GM12878 (cell line): ENCODE data around the gene CDH18. TPM values are rescaled to one million over a fixed set of nuclear protein-coding genes. Genes with fewer than 3 reads are reported as not detected.

Experiments
- ATAC-seq: fragments of 200-7000 bp; cut with Tn5 transposase; 3 replicates; pipeline ENCODE4 v1.9.1; 2020; ENCODE audit warnings: mild to moderate bottlenecking, moderate library complexity
- BruUV-seq: library from RNA; stranded (reverse); fragments of 400-500 nt; replicated peaks from 2 replicates; lab custom pipeline; 2021; lab: Mats Ljungman, UMichigan
- CTCF ChIA-PET: fragments of 300-600 bp; sonication (Branson Sonifier 250); formaldehyde crosslinking; extraction: SDS; loops from one replicate; lab custom pipeline; 2021; ENCODE audit warnings: inconsistent platforms; lab: Yijun Ruan, JAX
- POLR2A ChIA-PET: fragments of 350-600 bp; formaldehyde crosslinking; extraction: SDS; loops from one replicate; lab custom pipeline; 2021; ENCODE audit warnings: inconsistent platforms; lab: Charles Lee
- RAD21 ChIA-PET: fragments of 300-600 bp; sonication (Branson Sonifier 250); formaldehyde crosslinking; loops from one replicate; lab custom pipeline; 2023; ENCODE audit warnings: antibody characterized with exemption; ENCODE audit not compliant: unreplicated experiment; lab: Charles Lee
- SMC1A ChIA-PET: fragments of 300-600 bp; sonication (Branson Sonifier 250); formaldehyde crosslinking; loops from one replicate; lab custom pipeline; 2023; ENCODE audit not compliant: unreplicated experiment, uncharacterized antibody; lab: Charles Lee
- DNase-seq: peaks from one replicate; pipeline ENCODE4 v3.0.0-alpha.2; 2011; ENCODE audit warnings: low read depth, low spot score
- FAIRE-seq: peaks from 3 replicates; lab custom pipeline; 2011; peaks lifted over from hg19 to GRCh38; lab: Jason Lieb, UNC
- H2AFZ ChIP-seq: 2 replicates; pipeline ENCODE4 v1.6.0; 2011; ENCODE audit warnings: low read depth, low read length, control low read depth; ENCODE audit not compliant: control insufficient read depth
- H3K27ac ChIP-seq: 2 replicates; pipeline ENCODE4 v1.5.1; 2011; ENCODE audit warnings: control low read depth; ENCODE audit not compliant: control insufficient read depth, insufficient read depth
- H3K27me3 ChIP-seq, 2 experiments: replicated peaks in 1 of 2; 2 replicates each; pipeline versions ENCODE4 v1.6.0 to v1.6.1; 2011; ENCODE audit warnings: low read length in 1 of 2; ENCODE audit not compliant: control insufficient read depth in 2 of 2, insufficient read depth in 2 of 2
- H3K36me3 ChIP-seq, 2 experiments: 2 replicates each; pipeline ENCODE4 v1.5.1; 2011; ENCODE audit warnings: low read length in 1 of 2; ENCODE audit not compliant: control insufficient read depth in 2 of 2, insufficient read depth in 2 of 2
- H3K4me1 ChIP-seq: 2 replicates; pipeline ENCODE4 v1.6.1; 2011; ENCODE audit warnings: mild to moderate bottlenecking, low read length, moderate library complexity, mixed read lengths; ENCODE audit not compliant: control insufficient read depth, insufficient read depth
- H3K4me2 ChIP-seq: 2 replicates; pipeline ENCODE4 v1.6.0; 2011; ENCODE audit warnings: control low read depth; ENCODE audit not compliant: control insufficient read depth, insufficient read depth
- H3K4me3 ChIP-seq: fragments of 200-600 bp; sonication (generic); 2 replicates; pipeline ENCODE4 v1.5.1; 2016
- H3K79me2 ChIP-seq: 2 replicates; pipeline ENCODE4 v1.6.0; 2011; ENCODE audit warnings: low read length; ENCODE audit not compliant: control insufficient read depth, insufficient read depth
- H3K9ac ChIP-seq: 2 replicates; pipeline ENCODE4 v1.8.0; 2011; ENCODE audit warnings: low read length, control low read depth, mixed read lengths; ENCODE audit not compliant: control insufficient read depth, insufficient read depth
- H3K9me3 ChIP-seq: replicated peaks from 3 replicates; pipeline ENCODE4 v1.5.1; 2011; ENCODE audit warnings: mild to moderate bottlenecking, low read length; ENCODE audit not compliant: control insufficient read depth, insufficient read depth
- H4K20me1 ChIP-seq: 2 replicates; pipeline ENCODE4 v1.6.0; 2011; ENCODE audit not compliant: control insufficient read depth, insufficient read depth
- ASH2L ChIP-seq: fragments of 300-600, 200-600 bp; sonication (generic); IDR thresholded peaks from 2 replicates; pipeline ENCODE4 v1.6.1; 2017; ENCODE audit warnings: low read depth, mild to moderate bottlenecking, borderline replicate concordance
- BACH1 ChIP-seq: fragments of 450-650 bp; IDR thresholded peaks from 2 replicates; pipeline ENCODE4 v1.6.1; 2017; ENCODE audit warnings: mild to moderate bottlenecking, borderline replicate concordance
- EED ChIP-seq: sonication (generic); IDR thresholded peaks from 2 replicates; pipeline ENCODE4 v1.6.1; 2016; ENCODE audit warnings: antibody characterized with exemption, low read depth
- JUND ChIP-seq: IDR thresholded peaks from 2 replicates; pipeline ENCODE4 v1.6.1; 2012; ENCODE audit warnings: low read depth, mild to moderate bottlenecking, low read length, improper control_type of control experiment, moderate library complexity
- LARP7 ChIP-seq: fragments of 450-650 bp; IDR thresholded peaks from 2 replicates; pipeline ENCODE4 v1.6.1; 2017; ENCODE audit warnings: mild to moderate bottlenecking
- NFIC ChIP-seq: IDR thresholded peaks from 2 replicates; pipeline ENCODE4 v1.6.1; 2012; ENCODE audit warnings: low read depth, mild to moderate bottlenecking, inconsistent platforms, low read length, moderate library complexity
- NFYB ChIP-seq: IDR thresholded peaks from 2 replicates; pipeline ENCODE4 v1.6.1; 2011; ENCODE audit warnings: low read depth, mild to moderate bottlenecking, low read length, improper control_type of control experiment, moderate library complexity; ENCODE audit not compliant: insufficient read depth
- RELA ChIP-seq: fragments of 450-650 bp; IDR thresholded peaks from 2 replicates; pipeline ENCODE4 v1.8.0; 2014; ENCODE audit warnings: borderline replicate concordance; ENCODE audit not compliant: partially characterized antibody
- STAT3 ChIP-seq: IDR thresholded peaks from 2 replicates; pipeline ENCODE4 v1.6.1; 2011; ENCODE audit warnings: low read depth, low read length, improper control_type of control experiment
- YY1 ChIP-seq: IDR thresholded peaks from 2 replicates; pipeline ENCODE4 v1.6.1; 2011; ENCODE audit warnings: low read depth, mild to moderate bottlenecking, low read length
- WGBS: methylation state at CpG from one replicate; pipeline ENCODE4 v1.1.6; 2016; ENCODE audit warnings: low lambda C conversion rate; ENCODE audit not compliant: insufficient replicate concordance, insufficient coverage; ENCODE audit errors: missing lambda C conversion rate; 5-methylcytosine and 5-hydroxymethylcytosine counted together
- in situ Hi-C: fragments of 300-500 bp; cut with MboI; formaldehyde crosslinking; loops from 9 replicates; pipeline ENCODE4 v1.14.3; 2018; ENCODE audit warnings: mixed read lengths
- intact Hi-C: fragments of 100-400 bp; cut with micrococcal nuclease; formaldehyde crosslinking; loops from one replicate; pipeline ENCODE4 v1.14.2; 2022; ENCODE audit not compliant: unreplicated experiment
- polyA plus RNA-seq, 11 experiments: library from polyadenylated mRNA; depleted of rRNA in 4 of 11; unstranded in 6 of 11; stranded (reverse) in 5 of 11; fragments of >200 nt; fragmentation: Nextera tagmentation in 4 of 11; fragmentation: Illumina TruSeq in 1 of 11; extraction: Ambion mirVana in 4 of 11; extraction: Trizol in 1 of 11; gene quantifications; 1 replicate in 1 of 11; 2 replicates in 10 of 11; pipeline versions ENCODE4 v1.2.1 to v1.2.3, GENCODE V29; 2011 to 2016; ENCODE audit warnings: inconsistent platforms in 2 of 11, missing spikeins in 2 of 11, low read depth in 1 of 11
- total RNA-seq, 4 experiments: library from RNA; depleted of rRNA in 3 of 4; stranded (reverse); fragments of >200 nt in 3 of 4; fragmentation: Illumina TruSeq in 1 of 4; extraction: Trizol in 1 of 4; gene quantifications; 2 replicates each; pipeline versions ENCODE4 v1.2.1 to v1.2.3, GENCODE V29; 2013 to 2021

The CDH18 gene
- total and polyA plus RNA-seq, 10 of the 15 experiments (the other 5 are each of a cell fraction or from before 2014, with no cell fraction given): 0.41 TPM; not detected in 9

- in situ Hi-C loops: no loop called here
- Histone ChIP-seq H3K27ac (no peak overlapping the region), H3K9ac (no peak overlapping the region), H3K79me2 (no peaks in the 10 kb centered on the region), H3K36me3 (no peaks in the 10 kb centered on the region), H3K4me3 (no peak overlapping the region), H3K9me3 (no peaks in the 10 kb centered on the region), H2AFZ (no peak overlapping the region), H3K4me2 (no peak overlapping the region), H4K20me1 (no peaks in the 10 kb centered on the region), H3K27me3 (no peaks in the 10 kb centered on the region), H3K4me1 (no peaks in the 10 kb centered on the region)
- no TSS peak for BruUV-seq
- TF ChIP-seq JUND (no peak), LARP7 (no peak)
- ChIA-PET POLR2A (no interaction called here), RAD21 (no interaction called here), SMC1A (no interaction called here), CTCF (no interaction called here)
- ATAC-seq (no peak), FAIRE-seq (no peak), DNase-seq (no peak)
- intact Hi-C loops: no loop called here
- 0% methylated on average over 2 of the region's 2 CpGs for WGBS
These were observed 449.4 kb downstream of the CDH18 start for GRCh38 chr5:19538607-19539006.

- Histone ChIP-seq H3K27me3 (no peaks in the 10 kb centered on the region), H4K20me1 (no peaks in the 10 kb centered on the region), H3K36me3 (no peaks in the 10 kb centered on the region), H3K27ac (no peak overlapping the region), H3K9me3 (no peaks in the 10 kb centered on the region), H3K4me2 (no peak overlapping the region)
- DNase-seq (no peak), FAIRE-seq (no peak)
- BruUV-seq: no TSS peak
- intact Hi-C loops: no loop called here
- POLR2A ChIA-PET: no interaction called here
- no peak for TF ChIP-seq ASH2L
- TF ChIP-seq YY1: no peak
- TF ChIP-seq RELA: no peak
- TF ChIP-seq EED: no peak
- no peak for TF ChIP-seq NFYB
- TF ChIP-seq STAT3: no peak
- TF ChIP-seq BACH1: no peak
- TF ChIP-seq NFIC: no peak
- TF ChIP-seq, all 136 proteins: peak for 0
- ChIA-PET SMC1A (no interaction called here), RAD21 (no interaction called here), CTCF (no interaction called here)
- in situ Hi-C loops: no loop called here
- Histone ChIP-seq H3K4me3 (no peak overlapping the region), H3K79me2 (no peaks in the 10 kb centered on the region), H2AFZ (no peak overlapping the region), H3K4me1 (no peaks in the 10 kb centered on the region), H3K9ac (no peak overlapping the region)
- WGBS: 21% methylated on average over 4 of the region's 4 CpGs
- ATAC-seq: no peak
These were observed 451.6 kb downstream of the CDH18 start for GRCh38 chr5:19536387-19536786.
